Liver (tissue), 9 donors: ENCODE results near the gene ETV4. TPM values are rescaled to one million over a fixed set of nuclear protein-coding genes. Genes with fewer than 3 reads are reported as not detected.

Source experiments
- DNase-seq: peaks from one replicate; pipeline ENCODE4 v3.0.0-alpha.2; 2017; ENCODE audit warnings: low spot score
- H3K27ac ChIP-seq, 2 donors: one replicate each; pipeline ENCODE4 v1.7.0; 2013; ENCODE audit warnings: inconsistent platforms in 2 of 2, low read length in 2 of 2, control low read depth in 1 of 2, low read depth in 1 of 2, mild to moderate bottlenecking in 1 of 2
- H3K27me3 ChIP-seq, 4 donors: one replicate each; pipeline versions ENCODE4 v1.6.1 to v1.7.0; 2013; ENCODE audit warnings: low read length in 3 of 4, inconsistent platforms in 1 of 4, mild to moderate bottlenecking in 1 of 4, moderate library complexity in 1 of 4; ENCODE audit not compliant: control insufficient read depth in 4 of 4, insufficient read depth in 4 of 4
- H3K36me3 ChIP-seq, 4 donors: one replicate each; pipeline versions ENCODE4 v1.6.1 to v1.7.0; 2013; ENCODE audit warnings: low read length in 3 of 4, mild to moderate bottlenecking in 3 of 4, low read depth in 1 of 4, moderate library complexity in 1 of 4; ENCODE audit not compliant: control insufficient read depth in 4 of 4, insufficient read depth in 3 of 4
- H3K4me1 ChIP-seq, 4 donors: one replicate each; pipeline versions ENCODE4 v1.6.1 to v1.7.0; 2013; ENCODE audit warnings: low read length in 3 of 4, mild to moderate bottlenecking in 3 of 4, moderate library complexity in 1 of 4; ENCODE audit not compliant: control insufficient read depth in 4 of 4, insufficient read depth in 4 of 4
- H3K4me3 ChIP-seq, 3 donors: one replicate each; pipeline versions ENCODE4 v1.6.1 to v1.7.0; 2013; ENCODE audit warnings: low read length in 3 of 3, control low read depth in 1 of 3, low read depth in 1 of 3, mild to moderate bottlenecking in 1 of 3
- H3K9ac ChIP-seq, 2 donors: one replicate each; pipeline ENCODE4 v1.7.0; 2013; ENCODE audit warnings: low read length in 2 of 2, mild to moderate bottlenecking in 2 of 2, moderate library complexity in 2 of 2, control low read depth in 1 of 2, low read depth in 1 of 2
- H3K9me3 ChIP-seq, 4 donors: one replicate each; pipeline versions ENCODE4 v1.6.1 to v1.7.0; 2013; ENCODE audit warnings: low read length in 3 of 4; ENCODE audit not compliant: control insufficient read depth in 4 of 4
- CTCF ChIP-seq: fragments of 150-350 bp; IDR thresholded peaks from 2 replicates; pipeline ENCODE4 v1.5.1; 2017; ENCODE audit warnings: improper control_type of control experiment, low read depth, low read length; ENCODE audit not compliant: missing input control
- EGR1 ChIP-seq, 2 donors: IDR thresholded peaks; 2 replicates each; pipeline ENCODE4 v1.6.1; 2016 to 2018; ENCODE audit warnings: antibody characterized with exemption in 2 of 2, low read depth in 2 of 2
- FOXA1 ChIP-seq: IDR thresholded peaks from 2 replicates; pipeline ENCODE4 v1.6.1; 2016; ENCODE audit warnings: antibody characterized with exemption
- FOXA2 ChIP-seq: IDR thresholded peaks from 2 replicates; pipeline ENCODE4 v1.6.1; 2016; ENCODE audit warnings: antibody characterized with exemption
- GABPA ChIP-seq, 2 donors: IDR thresholded peaks in 1 of 2; conservative IDR thresholded peaks in 1 of 2; 2 replicates each; pipeline ENCODE4 v1.6.1; 2016; ENCODE audit warnings: antibody characterized with exemption in 2 of 2, mild to moderate bottlenecking in 1 of 2, moderate library complexity in 1 of 2
- HNF4A ChIP-seq, 2 donors: conservative IDR thresholded peaks; 2 replicates each; pipeline ENCODE4 v1.6.1; 2016; ENCODE audit warnings: antibody characterized with exemption in 2 of 2, mild to moderate bottlenecking in 2 of 2
- HNF4G ChIP-seq: IDR thresholded peaks from 2 replicates; pipeline ENCODE4 v1.6.1; 2016; ENCODE audit warnings: antibody characterized with exemption
- JUND ChIP-seq, 2 donors: IDR thresholded peaks; 2 replicates each; pipeline ENCODE4 v1.6.1; 2016; ENCODE audit warnings: antibody characterized with exemption in 2 of 2
- MAX ChIP-seq: IDR thresholded peaks from 2 replicates; pipeline ENCODE4 v1.6.1; 2016; ENCODE audit warnings: antibody characterized with exemption
- NR2F2 ChIP-seq: IDR thresholded peaks from 2 replicates; pipeline ENCODE4 v1.6.1; 2016; ENCODE audit warnings: antibody characterized with exemption
- RAD21 ChIP-seq, 2 donors: IDR thresholded peaks; 2 replicates each; pipeline ENCODE4 v1.6.1; 2016; ENCODE audit warnings: antibody characterized with exemption in 2 of 2, mild to moderate bottlenecking in 2 of 2
- REST ChIP-seq: IDR thresholded peaks from 2 replicates; pipeline ENCODE4 v1.6.1; 2016; ENCODE audit warnings: antibody characterized with exemption, mild to moderate bottlenecking
- RXRA ChIP-seq, 2 donors: IDR thresholded peaks; 2 replicates each; pipeline ENCODE4 v1.6.1; 2017 to 2018; ENCODE audit warnings: antibody characterized with exemption in 2 of 2, mild to moderate bottlenecking in 1 of 2
- SP1 ChIP-seq: IDR thresholded peaks from 2 replicates; pipeline ENCODE4 v1.6.1; 2018; ENCODE audit warnings: antibody characterized with exemption, mild to moderate bottlenecking
- TAF1 ChIP-seq: conservative IDR thresholded peaks from 2 replicates; pipeline ENCODE4 v1.6.1; 2016; ENCODE audit warnings: antibody characterized with exemption, mild to moderate bottlenecking
- YY1 ChIP-seq: IDR thresholded peaks from 2 replicates; pipeline ENCODE4 v1.6.1; 2016; ENCODE audit warnings: antibody characterized with exemption, mild to moderate bottlenecking
- WGBS: extraction: QIAGEN DNeasy Blood & Tissue Kit; methylation state at CpG from one replicate; pipeline ENCODE4 v1.1.7; 2013; 5-methylcytosine and 5-hydroxymethylcytosine counted together
- polyA plus RNA-seq, 2 donors: library from polyadenylated mRNA; stranded (reverse) in 1 of 2; unstranded in 1 of 2; fragments of 200-250 nt in 1 of 2; fragments of >200 nt in 1 of 2; fragmentation: Nextera tagmentation in 1 of 2; extraction: Ambion mirVana in 1 of 2; gene quantifications; one replicate each; pipeline versions ENCODE4 v1.2.1 to v1.2.3, GENCODE V29; 2013 to 2015
- total RNA-seq, 2 donors: library from RNA; depleted of rRNA; stranded (reverse); fragments of >200 nt; gene quantifications; one replicate each; pipeline ENCODE4 v1.2.3, GENCODE V29; 2014
- TF ChIP-seq, protein P1 (sequence below): IDR thresholded peaks from 2 replicates; pipeline ENCODE4 v1.6.1; 2016; ENCODE audit warnings: antibody characterized with exemption
- TF ChIP-seq, protein P2 (sequence below): IDR thresholded peaks from 2 replicates; pipeline ENCODE4 v1.6.1; 2016; ENCODE audit warnings: antibody characterized with exemption
- donor health status: healthy.
- donor health status: healthy.
- donor health status: healthy.
- donor health status: healthy.
- donor health status: healthy.

ETV4 gene
- total and polyA plus RNA-seq, 4 donors, result 0.08 to 1.1 (median 0.46) TPM

DNA sequence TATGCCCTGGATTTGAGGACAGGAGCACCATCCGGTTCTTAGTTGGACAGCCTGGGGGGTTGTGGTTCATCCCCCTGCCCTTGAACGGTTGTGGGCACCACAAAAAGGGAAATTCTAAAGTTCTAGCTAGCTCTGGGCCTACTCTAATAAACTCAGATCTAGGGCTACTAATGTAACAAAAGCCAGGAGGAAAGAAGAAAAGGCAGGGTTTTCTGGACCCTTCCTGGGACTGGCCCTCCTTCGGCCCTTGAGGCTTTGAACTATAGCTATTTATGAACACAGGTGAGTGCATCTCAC, 15.1 kb downstream of the ETV4 start:
- no peaks in the 10 kb centered on the region for H3K27me3 ChIP-seq
- H3K36me3 ChIP-seq, result peaks cover 0 to 8% (median 4%) of the 10 kb centered on the region in 4 donors
- TF ChIP-seq HNF4A (conservative IDR thresholded peaks at IDR 0.05), result no peak
- TF ChIP-seq RXRA (IDR thresholded peaks at IDR 0.05), result no peak
- no peak for TF ChIP-seq GABPA (IDR thresholded peaks at IDR 0.05 in 1 of 2, conservative IDR thresholded peaks at IDR 0.05 in 1 of 2)
- no peak for TF ChIP-seq REST
- TF ChIP-seq FOXA1, result no peak
- no peak for TF ChIP-seq EGR1 (IDR thresholded peaks at IDR 0.05; ENCODE audit: low read depth in 2 of 2)
- TF ChIP-seq YY1, result no peak
- TF ChIP-seq, protein P1, sequence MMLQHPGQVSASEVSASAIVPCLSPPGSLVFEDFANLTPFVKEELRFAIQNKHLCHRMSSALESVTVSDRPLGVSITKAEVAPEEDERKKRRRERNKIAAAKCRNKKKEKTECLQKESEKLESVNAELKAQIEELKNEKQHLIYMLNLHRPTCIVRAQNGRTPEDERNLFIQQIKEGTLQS, result no peak
- no peak for TF ChIP-seq TAF1
- TF ChIP-seq SP1, result no peak
- TF ChIP-seq CTCF, result no peak
- TF ChIP-seq, protein P2, sequence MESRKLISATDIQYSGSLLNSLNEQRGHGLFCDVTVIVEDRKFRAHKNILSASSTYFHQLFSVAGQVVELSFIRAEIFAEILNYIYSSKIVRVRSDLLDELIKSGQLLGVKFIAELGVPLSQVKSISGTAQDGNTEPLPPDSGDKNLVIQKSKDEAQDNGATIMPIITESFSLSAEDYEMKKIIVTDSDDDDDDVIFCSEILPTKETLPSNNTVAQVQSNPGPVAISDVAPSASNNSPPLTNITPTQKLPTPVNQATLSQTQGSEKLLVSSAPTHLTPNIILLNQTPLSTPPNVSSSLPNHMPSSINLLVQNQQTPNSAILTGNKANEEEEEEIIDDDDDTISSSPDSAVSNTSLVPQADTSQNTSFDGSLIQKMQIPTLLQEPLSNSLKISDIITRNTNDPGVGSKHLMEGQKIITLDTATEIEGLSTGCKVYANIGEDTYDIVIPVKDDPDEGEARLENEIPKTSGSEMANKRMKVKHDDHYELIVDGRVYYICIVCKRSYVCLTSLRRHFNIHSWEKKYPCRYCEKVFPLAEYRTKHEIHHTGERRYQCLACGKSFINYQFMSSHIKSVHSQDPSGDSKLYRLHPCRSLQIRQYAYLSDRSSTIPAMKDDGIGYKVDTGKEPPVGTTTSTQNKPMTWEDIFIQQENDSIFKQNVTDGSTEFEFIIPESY, result no peak
- TF ChIP-seq NR2F2, result no peak
- TF ChIP-seq MAX, result no peak
- no peak for TF ChIP-seq HNF4G
- no peak for TF ChIP-seq FOXA2
- no peak for TF ChIP-seq JUND (IDR thresholded peaks at IDR 0.05)
- no peak for TF ChIP-seq RAD21 (IDR thresholded peaks at IDR 0.05)
- H3K4me1 ChIP-seq, result peaks cover 0 to 6% (median under 1%) of the 10 kb centered on the region in 4 donors
- DNase-seq, result no peak
- H3K9ac ChIP-seq, result no peak overlapping the region
- 50% methylated on average over 3 of the region's 3 CpGs for WGBS
- H3K9me3 ChIP-seq, result no peaks in the 10 kb centered on the region
- no peak overlapping the region for H3K27ac ChIP-seq
- H3K4me3 ChIP-seq, result no peak overlapping the region
